HCT116 (cell line): Measurements from ENCODE around the gene PKHD1. TPM values are rescaled to one million over a fixed set of nuclear protein-coding genes. Genes with fewer than 3 reads are reported as not detected.

Source experiments
- ATAC-seq: fragments of 200-7000 bp; cut with Tn5 transposase; 2 replicates; pipeline ENCODE4 v1.9.1; 2020; ENCODE audit warnings: mild to moderate bottlenecking, moderate library complexity
- BruUV-seq: library from RNA; stranded (reverse); fragments of 400-500 nt; replicated peaks from 2 replicates; lab custom pipeline; 2021; lab: Mats Ljungman, UMichigan
- CTCF ChIA-PET: fragments of 300-600 bp; sonication (Branson Sonifier 250); formaldehyde crosslinking; loops from one replicate; lab custom pipeline; 2021; ENCODE audit warnings: antibody characterized with exemption; lab: Charles Lee
- POLR2A ChIA-PET: fragments of 300-600, 350-600 bp; sonication (Branson Sonifier 250); formaldehyde crosslinking; loops from one replicate; lab custom pipeline; 2021; ENCODE audit warnings: antibody characterized with exemption; lab: Charles Lee
- RAD21 ChIA-PET, 2 experiments: fragments of 300-600 bp; sonication (Branson Sonifier 250); formaldehyde crosslinking; loops; one replicate each; lab custom pipeline; 2023; ENCODE audit warnings: low total read pairs in 2 of 2; ENCODE audit not compliant: uncharacterized antibody in 2 of 2, unreplicated experiment in 2 of 2, low non-redundant PET in 1 of 2; lab: Charles Lee
- DNase-seq: peaks from one replicate; pipeline ENCODE4 v3.0.0-alpha.2; 2010; ENCODE audit warnings: low read depth, low spot score
- H2AFZ ChIP-seq: fragments of 200-600 bp; shearing (Covaris generic), sonication (generic); 2 replicates; pipeline ENCODE4 v1.6.1; 2017; ENCODE audit warnings: low read depth, mixed run types, mixed read lengths, antibody characterized with exemption, low read length; ENCODE audit not compliant: poor library complexity, severe bottlenecking
- H3K27ac ChIP-seq: 2 replicates; pipeline ENCODE4 v1.5.1; 2012; ENCODE audit warnings: low read depth, low read length
- H3K27me3 ChIP-seq: fragments of 200-600 bp; sonication (generic); 2 replicates; pipeline ENCODE4 v1.6.1; 2016; ENCODE audit warnings: mixed run types, low read length, mixed read lengths; ENCODE audit not compliant: insufficient read depth
- H3K36me3 ChIP-seq, 2 experiments: fragments of 200-500 bp in 1 of 2; fragments of 200-600 bp in 1 of 2; sonication (Bioruptor generic) in 1 of 2; sonication (generic) in 1 of 2; 2 replicates each; pipeline versions ENCODE4 v1.5.1 to v1.6.1; 2014 to 2016; ENCODE audit warnings: low read length in 2 of 2, inconsistent platforms in 1 of 2, mixed read lengths in 1 of 2, mixed run types in 1 of 2; ENCODE audit not compliant: insufficient read depth in 2 of 2, control insufficient read depth in 1 of 2
- H3K4me1 ChIP-seq, 2 experiments: fragments of 200-600 bp in 1 of 2; sonication (generic) in 1 of 2; 2 replicates each; pipeline versions ENCODE4 v1.5.1 to v1.6.1; 2012 to 2017; ENCODE audit warnings: low read length in 2 of 2, inconsistent platforms in 1 of 2, mild to moderate bottlenecking in 1 of 2, mixed read lengths in 1 of 2, mixed run types in 1 of 2, moderate library complexity in 1 of 2; ENCODE audit not compliant: insufficient read depth in 2 of 2, control insufficient read depth in 1 of 2
- H3K4me2 ChIP-seq: fragments of 200-600 bp; sonication (generic); 2 replicates; pipeline ENCODE4 v1.6.1; 2017; ENCODE audit warnings: mixed run types, low read length, mixed read lengths
- H3K4me3 ChIP-seq, 2 experiments: fragments of 200-600 bp in 1 of 2; sonication (generic) in 1 of 2; replicated peaks in 1 of 2; 2 replicates each; pipeline ENCODE4 v1.5.1; 2011 to 2016; ENCODE audit warnings: low read length in 2 of 2, control low read depth in 1 of 2, low read depth in 1 of 2, mild to moderate bottlenecking in 1 of 2, mixed read lengths in 1 of 2, mixed run types in 1 of 2
- H3K79me2 ChIP-seq: fragments of 200-600 bp; sonication (generic); 2 replicates; pipeline ENCODE4 v1.6.1; 2017; ENCODE audit warnings: mild to moderate bottlenecking, mixed run types, low read length, moderate library complexity, mixed read lengths; ENCODE audit not compliant: insufficient read depth
- H3K9ac ChIP-seq: fragments of 200-600 bp; sonication (generic); 2 replicates; pipeline ENCODE4 v1.6.1; 2016; ENCODE audit warnings: low read length, mixed read lengths
- H3K9me2 ChIP-seq: fragments of 200-600 bp; sonication (generic), shearing (Covaris generic); 2 replicates; pipeline ENCODE4 v1.6.1; 2017; ENCODE audit warnings: mixed run types, mild to moderate bottlenecking, moderate library complexity; ENCODE audit not compliant: insufficient read depth
- H3K9me3 ChIP-seq, 2 experiments: fragments of 200-500 bp in 1 of 2; fragments of 200-600 bp in 1 of 2; sonication (Bioruptor generic) in 1 of 2; sonication (generic) in 1 of 2; 2 replicates each; pipeline ENCODE4 v1.6.1; 2014 to 2017; ENCODE audit warnings: low read length in 2 of 2, mixed read lengths in 2 of 2, inconsistent platforms in 1 of 2, low read depth in 1 of 2, mild to moderate bottlenecking in 1 of 2, mixed run types in 1 of 2, moderate library complexity in 1 of 2; ENCODE audit not compliant: control insufficient read depth in 1 of 2, insufficient read depth in 1 of 2
- H4K20me1 ChIP-seq: fragments of 200-600 bp; sonication (generic), shearing (Covaris generic); 2 replicates; pipeline ENCODE4 v1.6.1; 2017; ENCODE audit warnings: mixed run types, mild to moderate bottlenecking, moderate library complexity; ENCODE audit not compliant: insufficient read depth
- JUND ChIP-seq: IDR thresholded peaks from 2 replicates; pipeline ENCODE4 v1.6.1; 2012
- POLR2A ChIP-seq: IDR thresholded peaks from 2 replicates; pipeline ENCODE4 v1.7.0; 2011; ENCODE audit warnings: borderline replicate concordance; ENCODE audit not compliant: insufficient read depth, insufficient read length; ENCODE audit errors: extremely low read depth
- RAD21 ChIP-seq: IDR thresholded peaks from 2 replicates; pipeline ENCODE4 v1.6.1; 2012; ENCODE audit warnings: low read depth, mild to moderate bottlenecking
- SIN3A ChIP-seq: IDR thresholded peaks from 2 replicates; pipeline ENCODE4 v1.6.1; 2012; ENCODE audit warnings: low read depth
- SP1 ChIP-seq: IDR thresholded peaks from 2 replicates; pipeline ENCODE4 v1.6.1; 2012; ENCODE audit warnings: low read depth
- SRF ChIP-seq: IDR thresholded peaks from 2 replicates; pipeline ENCODE4 v1.6.1; 2012; ENCODE audit warnings: low read depth
- TCF7L2 ChIP-seq: IDR thresholded peaks from 2 replicates; pipeline ENCODE4 v1.7.0; 2011; ENCODE audit warnings: borderline replicate concordance, inconsistent platforms; ENCODE audit not compliant: insufficient read depth, insufficient read length; ENCODE audit errors: extremely low read depth
- YY1 ChIP-seq: IDR thresholded peaks from 2 replicates; pipeline ENCODE4 v1.6.1; 2011; ENCODE audit warnings: low read length, low read depth, moderate library complexity, mild to moderate bottlenecking; ENCODE audit not compliant: insufficient replicate concordance; ENCODE audit errors: extremely low read depth
- ZBTB33 ChIP-seq: IDR thresholded peaks from 2 replicates; pipeline ENCODE4 v1.6.1; 2011; ENCODE audit warnings: mild to moderate bottlenecking, low read length, moderate library complexity; ENCODE audit not compliant: insufficient replicate concordance; ENCODE audit errors: extremely low read depth
- ZNF274 ChIP-seq: fragments of 200-500 bp; sonication (Bioruptor generic); IDR thresholded peaks from 2 replicates; pipeline ENCODE4 v1.6.1; 2014; ENCODE audit warnings: mild to moderate bottlenecking, low read depth, low read length, inconsistent platforms
- intact Hi-C: fragments of 100-400 bp; cut with micrococcal nuclease; formaldehyde crosslinking; loops from 2 replicates; pipeline ENCODE4 v1.10.0; 2022
- total RNA-seq: library from RNA; stranded (reverse); gene quantifications from one replicate; pipeline ENCODE4 v1.2.1, GENCODE V29; 2021; ENCODE audit not compliant: unreplicated experiment
- TF ChIP-seq, protein P1 (sequence below): IDR thresholded peaks from 2 replicates; pipeline ENCODE4 v1.6.1; 2012

The PKHD1 gene
- total RNA-seq, 1 experiment from 2014 or later = not detected

GRCh38 chr6:51608932-51609331 is 478.5 kb downstream of the PKHD1 start:
- no peak overlapping the region for H3K4me2 ChIP-seq
- H3K27ac ChIP-seq = no peak overlapping the region
- ATAC-seq (no peak), DNase-seq (no peak)
- ChIA-PET RAD21 (no interaction called here), POLR2A (no interaction called here), CTCF (no interaction called here)
- no peaks in the 10 kb centered on the region for H3K36me3 ChIP-seq
- H3K9me3 ChIP-seq = peaks cover 0 to 4% of the 10 kb centered on the region in 2 experiments; a peak in 3 of 4 replicates
- BruUV-seq = no TSS peak
- H4K20me1 ChIP-seq = no peaks in the 10 kb centered on the region
- H3K27me3 ChIP-seq = no peaks in the 10 kb centered on the region
- no peak overlapping the region for H3K9ac ChIP-seq
- no peak overlapping the region for H3K4me3 ChIP-seq
- H2AFZ ChIP-seq = no peak overlapping the region
- no peaks in the 10 kb centered on the region for H3K9me2 ChIP-seq
- H3K79me2 ChIP-seq = no peaks in the 10 kb centered on the region
- no peaks in the 10 kb centered on the region for H3K4me1 ChIP-seq
- TF ChIP-seq, protein P1, sequence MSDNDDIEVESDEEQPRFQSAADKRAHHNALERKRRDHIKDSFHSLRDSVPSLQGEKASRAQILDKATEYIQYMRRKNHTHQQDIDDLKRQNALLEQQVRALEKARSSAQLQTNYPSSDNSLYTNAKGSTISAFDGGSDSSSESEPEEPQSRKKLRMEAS = no peak
- no peak for TF ChIP-seq SRF
- no peak for TF ChIP-seq ZNF274
- no peak for TF ChIP-seq ZBTB33
- no peak for TF ChIP-seq SP1
- no peak for TF ChIP-seq RAD21
- TF ChIP-seq POLR2A = no peak
- no peak for TF ChIP-seq SIN3A
- no peak for TF ChIP-seq TCF7L2
- TF ChIP-seq YY1 = no peak
- TF ChIP-seq JUND = no peak
- intact Hi-C loops = no loop called here
